HFFc6 (cell line): Measurements from ENCODE around the gene TFCP2. TPM values are rescaled to one million over a fixed set of nuclear protein-coding genes. Genes with fewer than 3 reads are reported as not detected.

Experiments
- DNase-seq: peaks from one replicate; pipeline ENCODE4 v3.0.0-alpha.2; 2018
- H3K27ac Mint-ChIP-seq: 2 replicates; pipeline ENCODE4 v1.8.0; 2020; ENCODE audit warnings: mild to moderate bottlenecking, mixed read lengths
- H3K27me3 Mint-ChIP-seq: 2 replicates; pipeline ENCODE4 v1.8.0; 2021; ENCODE audit warnings: mild to moderate bottlenecking, moderate library complexity, mixed read lengths; ENCODE audit not compliant: insufficient read depth
- H3K36me3 Mint-ChIP-seq: 2 replicates; pipeline ENCODE4 v1.8.0; 2021; ENCODE audit warnings: low read depth, mixed read lengths
- H3K4me1 Mint-ChIP-seq: 2 replicates; pipeline ENCODE4 v1.8.0; 2020; ENCODE audit warnings: low read depth, mixed read lengths
- H3K4me3 Mint-ChIP-seq: 2 replicates; pipeline ENCODE4 v1.8.0; 2020; ENCODE audit warnings: mild to moderate bottlenecking, moderate library complexity, mixed read lengths
- H3K9me3 Mint-ChIP-seq: 2 replicates; pipeline ENCODE4 v1.8.0; 2020; ENCODE audit warnings: mild to moderate bottlenecking, mixed read lengths
- total RNA-seq, 6 experiments: library from RNA; stranded (reverse); fragmentation: NEBNext Ultra II Directional; extraction: Animal tissue kit (Norgen Biotek cat#: 25700); gene quantifications; 2 replicates in 1 of 6; 3 replicates in 5 of 6; pipeline ENCODE4 v1.2.3, GENCODE V29; 2021
- TF ChIP-seq, protein P1 (sequence below): fragments of 200-600 bp; sonication (generic); IDR thresholded peaks from 2 replicates; pipeline ENCODE4 v1.5.0; 2021; ENCODE audit warnings: antibody characterized with exemption, mild to moderate bottlenecking

Gene TFCP2
- total RNA-seq, 6 experiments from 2014 or later = 23.6 to 26.5 (median 25.8) TPM

DNA sequence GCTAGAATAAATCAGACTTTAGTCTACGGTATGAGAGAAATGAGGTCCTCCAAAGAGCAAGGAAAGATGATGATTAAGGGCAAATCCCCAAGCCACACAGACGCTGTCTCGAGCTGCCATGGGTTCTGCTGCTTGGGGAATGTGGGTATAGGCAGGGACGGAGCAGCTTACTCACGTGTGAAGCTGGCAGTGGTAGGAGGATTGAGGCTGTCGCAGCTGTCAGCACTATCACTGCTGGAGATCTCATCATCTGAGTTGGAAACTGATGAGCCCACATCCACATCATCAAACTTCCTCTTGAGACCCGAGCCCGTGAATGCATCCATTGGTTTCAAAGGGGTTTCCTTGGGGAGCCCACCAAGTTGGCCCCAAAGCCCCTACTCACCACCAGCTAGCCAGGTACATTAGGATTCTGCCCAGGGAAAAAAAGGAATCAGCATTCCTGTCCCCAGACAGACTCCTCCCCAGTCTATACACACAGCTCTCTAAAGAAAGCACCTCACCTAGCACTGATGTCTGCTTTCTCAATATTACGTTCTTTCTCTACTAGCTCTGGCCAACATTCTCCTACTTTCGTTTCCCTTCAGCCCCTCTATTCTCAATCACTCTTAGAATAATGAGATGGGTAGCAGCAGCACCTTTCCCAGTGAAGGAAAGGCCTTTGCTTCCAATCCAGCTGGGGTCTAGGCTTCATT, 96.6 kb downstream of the TFCP2 start:
- peak overlapping the region; percentile 27; the same call in 1 of the 2 replicates for H3K27ac Mint-ChIP-seq
- peaks cover 22% of the 10 kb centered on the region for H3K4me1 Mint-ChIP-seq
- no peak overlapping the region for H3K4me3 Mint-ChIP-seq
- no peaks in the 10 kb centered on the region for H3K9me3 Mint-ChIP-seq
- TF ChIP-seq, protein P1, sequence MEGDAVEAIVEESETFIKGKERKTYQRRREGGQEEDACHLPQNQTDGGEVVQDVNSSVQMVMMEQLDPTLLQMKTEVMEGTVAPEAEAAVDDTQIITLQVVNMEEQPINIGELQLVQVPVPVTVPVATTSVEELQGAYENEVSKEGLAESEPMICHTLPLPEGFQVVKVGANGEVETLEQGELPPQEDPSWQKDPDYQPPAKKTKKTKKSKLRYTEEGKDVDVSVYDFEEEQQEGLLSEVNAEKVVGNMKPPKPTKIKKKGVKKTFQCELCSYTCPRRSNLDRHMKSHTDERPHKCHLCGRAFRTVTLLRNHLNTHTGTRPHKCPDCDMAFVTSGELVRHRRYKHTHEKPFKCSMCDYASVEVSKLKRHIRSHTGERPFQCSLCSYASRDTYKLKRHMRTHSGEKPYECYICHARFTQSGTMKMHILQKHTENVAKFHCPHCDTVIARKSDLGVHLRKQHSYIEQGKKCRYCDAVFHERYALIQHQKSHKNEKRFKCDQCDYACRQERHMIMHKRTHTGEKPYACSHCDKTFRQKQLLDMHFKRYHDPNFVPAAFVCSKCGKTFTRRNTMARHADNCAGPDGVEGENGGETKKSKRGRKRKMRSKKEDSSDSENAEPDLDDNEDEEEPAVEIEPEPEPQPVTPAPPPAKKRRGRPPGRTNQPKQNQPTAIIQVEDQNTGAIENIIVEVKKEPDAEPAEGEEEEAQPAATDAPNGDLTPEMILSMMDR = no peak
- H3K36me3 Mint-ChIP-seq = peaks cover 24% of the 10 kb centered on the region; the same call in 1 of the 2 replicates
- H3K27me3 Mint-ChIP-seq = 0 out of 2 replicates have a peak, but pooled peaks cover 2% of the 10 kb centered on the region
- no peak for DNase-seq

DNA sequence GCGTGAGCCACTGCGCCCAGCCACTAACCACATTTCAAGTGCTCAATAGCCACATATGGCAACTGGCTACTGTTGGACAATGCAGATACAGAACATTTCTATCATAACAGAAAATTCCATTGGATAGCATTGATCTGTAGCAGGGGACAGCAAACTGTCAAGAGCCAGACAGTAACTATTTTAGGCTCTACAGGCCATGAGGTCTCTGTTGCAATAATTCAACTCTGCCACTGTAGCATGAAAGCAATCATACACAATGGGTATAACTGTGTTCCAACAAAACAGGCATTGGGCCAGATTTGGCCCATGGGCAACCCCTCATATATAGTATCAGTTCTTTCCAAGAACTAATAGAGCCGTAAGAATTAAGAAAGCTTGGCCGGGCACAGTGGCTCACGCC, 97.5 kb downstream of the TFCP2 start:
- H3K36me3 Mint-ChIP-seq = peaks cover 21% of the 10 kb centered on the region; the same call in 1 of the 2 replicates
- TF ChIP-seq, protein P1 = no peak
- H3K4me1 Mint-ChIP-seq = peaks cover 17% of the 10 kb centered on the region
- no peak overlapping the region for H3K27ac Mint-ChIP-seq
- no peak overlapping the region for H3K4me3 Mint-ChIP-seq
- no peak for DNase-seq
- 0 out of 2 replicates have a peak, but pooled peaks cover 2% of the 10 kb centered on the region for H3K27me3 Mint-ChIP-seq
- no peaks in the 10 kb centered on the region for H3K9me3 Mint-ChIP-seq

DNA sequence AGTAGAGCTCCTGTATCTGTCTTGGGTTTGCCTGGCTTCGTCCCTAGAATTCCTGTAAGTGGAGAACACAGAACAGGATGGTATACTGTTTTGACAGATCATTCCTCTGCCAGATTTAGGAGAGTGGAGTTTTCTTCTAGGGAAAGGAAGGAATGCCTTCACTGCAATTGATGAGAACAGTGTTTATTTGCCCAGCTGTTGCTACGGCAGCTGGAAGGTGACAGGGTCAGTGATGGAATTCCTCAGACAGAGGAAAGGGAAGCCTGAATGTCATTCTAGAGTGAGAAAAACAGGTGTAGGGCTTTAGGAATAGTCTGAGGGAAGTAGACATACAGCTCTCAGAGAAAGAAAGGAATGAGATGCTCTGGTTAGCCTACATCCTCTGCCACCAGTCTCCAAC, 101.3 kb downstream of the TFCP2 start:
- no peak overlapping the region for H3K27ac Mint-ChIP-seq

DNA sequence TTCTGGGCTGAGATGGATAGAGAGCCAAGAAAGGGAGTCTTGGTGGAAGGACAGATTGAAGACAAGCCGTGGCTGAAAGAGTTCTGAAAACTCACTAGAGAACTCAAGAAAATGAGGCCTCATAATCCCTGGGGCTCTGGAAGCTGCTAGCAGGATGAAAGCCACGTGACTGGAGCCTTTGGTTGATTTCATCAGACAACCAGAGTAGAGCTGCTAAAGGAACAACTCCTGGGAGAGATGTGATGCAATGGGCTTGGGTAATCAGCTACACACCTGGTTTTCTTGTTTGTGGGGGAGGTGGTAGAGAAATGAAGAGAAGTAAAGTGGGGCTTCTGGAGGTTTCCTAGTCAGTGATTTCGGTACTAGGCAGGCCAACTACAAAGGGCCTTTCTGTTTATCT, 102.9 kb downstream of the TFCP2 start:
- no peak overlapping the region for H3K27ac Mint-ChIP-seq
- no peak overlapping the region for H3K4me3 Mint-ChIP-seq

More for the DNA sequence above, 101.3 kb downstream of the TFCP2 start:
- no peak for DNase-seq
- H3K36me3 Mint-ChIP-seq = peaks cover 24% of the 10 kb centered on the region
- H3K4me1 Mint-ChIP-seq = no peaks in the 10 kb centered on the region
- TF ChIP-seq, protein P1 = no peak
- H3K9me3 Mint-ChIP-seq = no peaks in the 10 kb centered on the region
- H3K27me3 Mint-ChIP-seq = 0 out of 2 replicates have a peak, but pooled peaks cover 2% of the 10 kb centered on the region
- H3K4me3 Mint-ChIP-seq = no peak overlapping the region

DNA sequence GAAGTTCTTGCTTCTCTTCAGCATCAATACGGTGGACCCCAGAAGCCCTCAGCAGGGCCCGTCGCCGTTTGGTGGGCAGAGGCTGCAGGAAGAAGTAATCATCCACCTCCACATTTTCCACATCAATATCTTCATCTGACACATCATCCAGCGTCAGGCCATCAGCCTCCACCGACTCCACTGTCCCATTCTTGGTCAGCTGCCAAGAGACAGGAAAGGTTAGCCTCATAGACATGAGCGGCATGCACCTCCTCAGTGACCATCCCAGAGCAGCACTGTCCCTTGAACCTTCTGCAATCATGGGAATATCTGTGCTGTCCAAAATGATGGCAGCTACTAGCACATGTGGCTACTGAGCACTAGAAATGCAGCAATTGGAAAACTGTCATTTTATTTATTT, 105.2 kb downstream of the TFCP2 start:
- peaks cover 17% of the 10 kb centered on the region for H3K36me3 Mint-ChIP-seq
- H3K27ac Mint-ChIP-seq = no peak overlapping the region
- no peaks in the 10 kb centered on the region for H3K4me1 Mint-ChIP-seq
- TF ChIP-seq, protein P1 = no peak
- no peak for DNase-seq
- H3K27me3 Mint-ChIP-seq = 0 out of 2 replicates have a peak, but pooled peaks cover 2% of the 10 kb centered on the region
- no peak overlapping the region for H3K4me3 Mint-ChIP-seq
- no peaks in the 10 kb centered on the region for H3K9me3 Mint-ChIP-seq

More for the DNA sequence above, 102.9 kb downstream of the TFCP2 start:
- TF ChIP-seq, protein P1 = no peak
- Mint-ChIP-seq H3K9me3 (no peaks in the 10 kb centered on the region), H3K4me1 (no peaks in the 10 kb centered on the region), H3K27me3 (0 out of 2 replicates have a peak, but pooled peaks cover 2% of the 10 kb centered on the region), H3K36me3 (peaks cover 23% of the 10 kb centered on the region)
- no peak for DNase-seq
